Nasal cavity respiratory epithelium epithelial cell of viscerocranial mucosa (primary cell): ENCODE data around the gene MED7. TPM values are rescaled to one million over a fixed set of nuclear protein-coding genes. Genes with fewer than 3 reads are reported as not detected.

Source experiments
- total RNA-seq: library from RNA; depleted of rRNA; stranded (reverse); fragments of >200 nt; gene quantifications from 2 replicates; pipeline ENCODE4 v1.2.3, GENCODE V29; 2014

MED7 gene
- total RNA-seq: 9.6 and 9.7 TPM in 2 replicates

DNA sequence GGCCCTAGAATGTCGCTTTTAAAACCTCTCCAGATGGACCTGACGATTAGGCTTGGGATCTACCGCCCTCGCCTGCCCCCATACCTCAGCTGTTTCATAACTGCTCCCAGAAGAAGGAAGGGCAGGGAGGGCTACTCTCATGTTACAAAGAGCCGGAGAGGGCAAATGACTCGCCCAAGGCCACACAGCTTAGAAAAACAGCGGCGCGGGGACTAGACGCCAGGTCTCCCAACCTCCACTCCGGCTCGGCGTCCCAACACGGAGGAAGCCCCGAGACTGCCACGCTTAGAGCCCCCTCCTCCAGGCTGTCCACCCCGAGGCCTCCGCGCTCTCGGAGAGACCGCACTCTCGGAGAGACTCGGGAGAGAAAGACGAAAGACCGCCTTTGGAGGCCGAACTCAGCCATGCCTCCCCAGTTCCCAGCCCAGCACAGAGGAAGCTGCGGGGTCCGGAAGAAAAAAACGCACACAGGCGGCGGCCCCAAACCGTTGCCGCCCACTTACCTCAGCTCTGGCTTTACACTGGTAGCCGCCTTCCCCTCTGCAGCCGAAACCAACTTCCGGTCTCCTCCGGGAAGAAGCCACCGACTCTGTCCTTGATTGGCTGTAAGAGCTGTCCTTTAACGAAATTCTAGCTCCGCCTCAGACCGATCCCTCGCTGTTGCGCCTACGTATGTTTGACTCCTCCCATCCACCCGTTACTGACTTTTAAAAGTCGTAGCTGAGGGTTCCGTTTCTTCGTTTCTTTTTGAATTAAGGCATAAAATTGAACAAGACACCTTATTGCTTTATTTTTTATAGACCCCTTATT lies at the start of gene MED7:
MED7 (minus strand) TSS at position 549 of the 810 bp plus-strand sequence. CDS start 3,434 bp downstream, outside the sequence.

DNA sequence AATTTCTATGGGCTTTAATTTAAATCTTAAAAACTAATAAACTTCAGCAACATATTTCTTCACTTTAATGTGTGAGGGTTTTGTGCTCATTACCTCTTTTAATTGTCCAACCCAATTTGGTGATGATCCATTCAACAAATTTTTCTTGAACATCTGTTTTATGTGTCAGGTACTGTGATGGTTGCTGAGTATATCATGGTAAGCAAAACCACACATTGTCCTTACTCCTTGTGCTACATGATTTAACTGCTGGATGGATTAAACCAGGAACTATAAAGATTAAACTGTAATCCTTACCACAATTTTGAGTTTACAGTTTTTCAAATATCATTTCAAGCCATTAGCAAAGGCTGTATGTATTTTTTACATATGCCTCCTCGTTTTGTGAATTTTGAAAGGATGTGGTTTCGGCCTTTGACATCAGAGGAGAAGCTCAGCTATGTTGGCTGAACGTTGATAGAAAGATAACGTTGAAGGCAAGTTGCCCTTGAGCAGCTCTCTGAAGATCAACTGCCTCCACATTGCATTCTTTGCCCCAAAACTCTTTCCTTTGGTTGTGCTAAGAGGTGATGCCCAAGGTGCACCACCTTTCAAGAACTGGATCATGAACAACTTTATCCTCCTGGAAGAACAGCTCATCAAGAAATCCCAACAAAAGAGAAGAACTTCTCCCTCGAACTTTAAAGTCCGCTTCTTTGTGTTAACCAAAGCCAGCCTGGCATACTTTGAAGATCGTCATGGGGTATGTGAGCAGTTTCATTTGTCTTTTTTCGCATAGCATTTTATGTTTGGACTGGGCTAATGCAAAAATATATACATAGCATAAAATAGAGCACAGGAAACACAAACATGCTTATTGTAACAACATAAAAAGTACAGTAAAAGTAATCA lies 38.0 kb upstream of the MED7 start, which contains the start of gene ITK:
ITK (plus strand) TSS at position 467 of the 891 bp plus-strand sequence; CDS start at position 605, 138 bp downstream.

GRCh38 chr5:157166214-157167213 lies 23.8 kb upstream of the MED7 start, which contains the start of gene GARIN3:
TSS of gene GARIN3 (minus strand) at chr5:157166264. CDS start at chr5:157166168, 96 bp downstream.

GRCh38 chr5:157108976-157109375 lies 33.7 kb downstream of the MED7 start, which contains the start of gene HAVCR2:
TSS of gene HAVCR2 (minus strand) at chr5:157109044. CDS start at chr5:157108983, 61 bp downstream.

Other genes starting within 250 kb of the MED7 start
- gene TIMD4, start 179.6 kb downstream of the MED7 start, total RNA-seq: not detected in 2 replicates
- gene HAVCR1, start 83.7 kb downstream of the MED7 start, total RNA-seq: not detected in 2 replicates
- gene HAVCR2, start 33.8 kb downstream of the MED7 start, total RNA-seq: 0.21 and 1.0 TPM in 2 replicates
- gene GARIN3, start 23.4 kb upstream of the MED7 start, total RNA-seq: not detected in 2 replicates
- not detected in 2 replicates for gene ITK, start 38.0 kb upstream of the MED7 start, total RNA-seq
- gene CYFIP2, start 123.3 kb upstream of the MED7 start, total RNA-seq: 2.1 and 4.3 TPM in 2 replicates